GM10248 (cell line): ENCODE measurements around the gene ZNF641.

Experiments used
- CTCF ChIA-PET: fragments of 300-600 bp; sonication (Branson Sonifier 250); formaldehyde crosslinking; extraction: SDS; loops from one replicate; lab custom pipeline; 2021; ENCODE audit warnings: antibody characterized with exemption; lab: Yijun Ruan, JAX
- POLR2A ChIA-PET: fragments of 350-650 bp; sonication (Branson Sonifier 250); formaldehyde crosslinking; extraction: SDS; loops from one replicate; lab custom pipeline; 2020; ENCODE audit warnings: antibody characterized with exemption; lab: Yijun Ruan, JAX
- DNase-seq: peaks from one replicate; pipeline ENCODE4 v3.0.0; 2012; ENCODE audit errors: extremely low spot score
- CTCF ChIP-seq: IDR thresholded peaks from 2 replicates; pipeline ENCODE4 v1.5.1; 2012; ENCODE audit warnings: mild to moderate bottlenecking, low read depth; ENCODE audit errors: extremely low read depth, missing control alignments, control extremely low read depth

ZNF641 gene

GRCh38 chr12:48350249-48351021 lies at the start of gene ZNF641:
TSS of gene ZNF641 (minus strand) at chr12:48350919. CDS start at chr12:48348090, 2,829 bp downstream.
- ChIA-PET POLR2A (no interaction called here), CTCF (no interaction called here)
- no peak for TF ChIP-seq CTCF
- DNase-seq, result peak; percentile 85

- POLR2A ChIA-PET, result no interaction called here
- no peak for TF ChIP-seq CTCF
- CTCF ChIA-PET, result no interaction called here
- no peak for DNase-seq
Measured at GRCh38 chr12:48390026-48390425, 39.3 kb upstream of the ZNF641 start.

GRCh38 chr12:48389409-48389808 lies 38.7 kb upstream of the ZNF641 start:
- CTCF ChIA-PET, result interaction anchor here (0.9 kb wide), 1 partner anchor 9 kb away, joined by 4 read pairs; no protein-coding TSS in a partner anchor
- no peak for TF ChIP-seq CTCF
- DNase-seq, result no peak
- POLR2A ChIA-PET, result no interaction called here

- CTCF ChIA-PET, result interaction anchor here (0.9 kb wide), 1 partner anchor 8 kb away, joined by 4 read pairs; no protein-coding TSS in a partner anchor
- DNase-seq, result no peak
- TF ChIP-seq CTCF, result no peak
- POLR2A ChIA-PET, result no interaction called here
Measured at GRCh38 chr12:48388938-48389337, 38.2 kb upstream of the ZNF641 start.

- POLR2A ChIA-PET, result no interaction called here
- TF ChIP-seq CTCF, result no peak
- DNase-seq, result no peak
- CTCF ChIA-PET, result interaction anchor here (1.3 kb wide), 1 partner anchor 9 kb away, joined by 3 read pairs; no protein-coding TSS in a partner anchor
Measured at GRCh38 chr12:48388460-48388859, 37.7 kb upstream of the ZNF641 start.

- CTCF ChIA-PET, result interaction anchor here (0.9 to 1.4 kb wide), 3 partner anchors 9 to 36 kb away, joined by 3 to 4 read pairs (median 3); no protein-coding TSS in a partner anchor
- DNase-seq, result no peak
- TF ChIP-seq CTCF, result no peak
- POLR2A ChIA-PET, result no interaction called here
Measured at GRCh38 chr12:48380596-48380995, 29.9 kb upstream of the ZNF641 start.
